H9 (cell line): ENCODE measurements around the gene UBN1. TPM values are rescaled to one million over a fixed set of nuclear protein-coding genes. Genes with fewer than 3 reads are reported as not detected.

Experiments
- DNase-seq: peaks from one replicate; pipeline ENCODE4 v3.0.0-alpha.2; 2017
- H2AFZ ChIP-seq: one replicate; pipeline ENCODE4 v1.6.1; 2013; ENCODE audit warnings: mild to moderate bottlenecking, low read length, control low read depth, moderate library complexity
- H2AK5ac ChIP-seq: 2 replicates; pipeline ENCODE4 v1.6.1; 2013; ENCODE audit warnings: low read length, control low read depth, mixed read lengths; ENCODE audit not compliant: insufficient read length
- H2BK120ac ChIP-seq: one replicate; pipeline ENCODE4 v1.6.1; 2013; ENCODE audit warnings: low read depth, mild to moderate bottlenecking, low read length, control low read depth, inconsistent platforms; ENCODE audit not compliant: poor library complexity, severe bottlenecking
- H2BK12ac ChIP-seq: 2 replicates; pipeline ENCODE4 v1.6.1; 2013; ENCODE audit warnings: low read length, control low read depth, mixed read lengths, low read depth; ENCODE audit not compliant: insufficient read length
- H2BK15ac ChIP-seq: 2 replicates; pipeline ENCODE4 v1.6.1; 2013; ENCODE audit warnings: low read depth, low read length, control low read depth
- H2BK20ac ChIP-seq: one replicate; pipeline ENCODE4 v1.6.1; 2013; ENCODE audit warnings: low read depth, mild to moderate bottlenecking, low read length, control low read depth, inconsistent platforms; ENCODE audit not compliant: poor library complexity, severe bottlenecking
- H2BK5ac ChIP-seq: 2 replicates; pipeline ENCODE4 v1.6.1; 2013; ENCODE audit warnings: low read length, control low read depth, mixed read lengths; ENCODE audit not compliant: insufficient read length
- H3K14ac ChIP-seq: 2 replicates; pipeline ENCODE4 v1.6.1; 2013; ENCODE audit warnings: low read length, control low read depth; ENCODE audit not compliant: insufficient read depth
- H3K18ac ChIP-seq: 2 replicates; pipeline ENCODE4 v1.6.1; 2013; ENCODE audit warnings: low read depth, mild to moderate bottlenecking, mixed read lengths, low read length, control low read depth; ENCODE audit not compliant: insufficient read length
- H3K23ac ChIP-seq: 2 replicates; pipeline ENCODE4 v1.6.1; 2013; ENCODE audit warnings: low read length, control low read depth, mixed read lengths, low read depth; ENCODE audit not compliant: insufficient read length
- H3K23me2 ChIP-seq: 2 replicates; pipeline ENCODE4 v1.6.1; 2013; ENCODE audit warnings: low read depth, mild to moderate bottlenecking, mixed read lengths, low read length, control low read depth; ENCODE audit not compliant: insufficient read length, poor library complexity, severe bottlenecking
- H3K27ac ChIP-seq: 2 replicates; pipeline ENCODE4 v1.5.1; 2013; ENCODE audit warnings: low read length, control low read depth, mixed read lengths, low read depth; ENCODE audit not compliant: insufficient read length
- H3K27me3 ChIP-seq: 2 replicates; pipeline ENCODE4 v1.6.1; 2013; ENCODE audit warnings: low read length, control low read depth, inconsistent platforms; ENCODE audit not compliant: insufficient read depth
- H3K4ac ChIP-seq: 2 replicates; pipeline ENCODE4 v1.6.1; 2013; ENCODE audit warnings: low read depth, mild to moderate bottlenecking, control low read depth, inconsistent platforms, low read length, moderate library complexity
- H3K4me1 ChIP-seq: 2 replicates; pipeline ENCODE4 v1.6.1; 2013; ENCODE audit warnings: low read length, control low read depth, inconsistent platforms; ENCODE audit not compliant: insufficient read depth
- H3K4me2 ChIP-seq: 2 replicates; pipeline ENCODE4 v1.6.1; 2013; ENCODE audit warnings: low read length, control low read depth, mixed read lengths; ENCODE audit not compliant: insufficient read length, insufficient read depth
- H3K56ac ChIP-seq: 2 replicates; pipeline ENCODE4 v1.6.1; 2013; ENCODE audit warnings: low read depth, mild to moderate bottlenecking, mixed read lengths, low read length, control low read depth; ENCODE audit not compliant: insufficient read length
- H3K79me1 ChIP-seq: 2 replicates; pipeline ENCODE4 v1.6.1; 2013; ENCODE audit warnings: low read depth, mild to moderate bottlenecking, moderate library complexity, low read length, control low read depth, inconsistent platforms; ENCODE audit not compliant: insufficient read depth, poor library complexity, severe bottlenecking
- H3K79me2 ChIP-seq: 2 replicates; pipeline ENCODE4 v1.6.1; 2013; ENCODE audit warnings: low read length, control low read depth, inconsistent platforms; ENCODE audit not compliant: insufficient read depth
- H3K9ac ChIP-seq: 2 replicates; pipeline ENCODE4 v1.6.1; 2013; ENCODE audit warnings: low read length, control low read depth, mixed read lengths; ENCODE audit not compliant: insufficient read length; ENCODE audit errors: extremely low read depth
- H3K9me3 ChIP-seq: one replicate; pipeline ENCODE4 v1.6.1; 2013; ENCODE audit warnings: low read depth, low read length, inconsistent platforms; ENCODE audit not compliant: control insufficient read depth
- H3T11ph ChIP-seq: one replicate; pipeline ENCODE4 v1.6.1; 2013; ENCODE audit warnings: mild to moderate bottlenecking, low read length, control low read depth, inconsistent platforms
- H4K20me1 ChIP-seq: one replicate; pipeline ENCODE4 v1.6.1; 2013; ENCODE audit not compliant: control insufficient read depth, insufficient read length, insufficient read depth
- H4K5ac ChIP-seq: 2 replicates; pipeline ENCODE4 v1.6.1; 2013; ENCODE audit warnings: low read depth, mild to moderate bottlenecking, mixed read lengths, low read length, control low read depth; ENCODE audit not compliant: insufficient read length
- H4K8ac ChIP-seq: replicated peaks from 2 replicates; pipeline ENCODE4 v1.6.1; 2013; ENCODE audit warnings: low read length, control low read depth, mixed read lengths, low read depth; ENCODE audit not compliant: insufficient read length
- H4K91ac ChIP-seq: 2 replicates; pipeline ENCODE4 v1.6.1; 2013; ENCODE audit warnings: low read depth, mild to moderate bottlenecking, moderate library complexity, mixed read lengths, low read length, control low read depth; ENCODE audit not compliant: insufficient read length
- H3K27ac Mint-ChIP-seq, 3 experiments: 2 replicates in 2 of 3; 3 replicates in 1 of 3; pipeline ENCODE4 v1.8.0; 2020 to 2021; ENCODE audit warnings: mixed read lengths in 3 of 3, mild to moderate bottlenecking in 1 of 3, moderate library complexity in 1 of 3
- H3K27me3 Mint-ChIP-seq: 2 replicates; pipeline ENCODE4 v1.8.0; 2021; ENCODE audit warnings: low read depth, mild to moderate bottlenecking, moderate library complexity, mixed read lengths
- H3K36me3 Mint-ChIP-seq, 3 experiments: 2 replicates in 2 of 3; 3 replicates in 1 of 3; pipeline ENCODE4 v1.8.0; 2020 to 2021; ENCODE audit warnings: low read depth in 3 of 3, mixed read lengths in 3 of 3; ENCODE audit not compliant: insufficient read depth in 1 of 3
- H3K4me1 Mint-ChIP-seq, 2 experiments: 2 replicates each; pipeline ENCODE4 v1.8.0; 2020; ENCODE audit warnings: mixed read lengths in 2 of 2
- H3K4me3 Mint-ChIP-seq, 2 experiments: 2 replicates in 1 of 2; 3 replicates in 1 of 2; pipeline ENCODE4 v1.8.0; 2020 to 2021; ENCODE audit warnings: mild to moderate bottlenecking in 2 of 2, mixed read lengths in 2 of 2, moderate library complexity in 1 of 2
- H3K9me3 Mint-ChIP-seq, 2 experiments: 2 replicates in 1 of 2; 3 replicates in 1 of 2; pipeline ENCODE4 v1.8.0; 2020; ENCODE audit warnings: mild to moderate bottlenecking in 2 of 2, mixed read lengths in 2 of 2, moderate library complexity in 1 of 2
- WGBS: extraction: QIAGEN DNeasy Blood & Tissue Kit; methylation state at CpG from one replicate; pipeline ENCODE4 v1.1.7; 2013; ENCODE audit warnings: missing lambda C conversion rate, low lambda C conversion rate, mixed read lengths; ENCODE audit not compliant: insufficient read length; ENCODE audit errors: extremely low coverage; 5-methylcytosine and 5-hydroxymethylcytosine counted together
- total RNA-seq: library from RNA; stranded (reverse); gene quantifications from 2 replicates; pipeline ENCODE4 v1.2.1, GENCODE V29; 2021
- TF ChIP-seq, protein P1 (sequence below): fragments of 200-600 bp; sonication (generic); conservative IDR thresholded peaks from 3 replicates; pipeline ENCODE4 v1.8.0; 2021; ENCODE audit warnings: antibody characterized with exemption, mild to moderate bottlenecking

Gene UBN1
- total RNA-seq, 1 experiment from 2014 or later = 55.2 TPM

DNA sequence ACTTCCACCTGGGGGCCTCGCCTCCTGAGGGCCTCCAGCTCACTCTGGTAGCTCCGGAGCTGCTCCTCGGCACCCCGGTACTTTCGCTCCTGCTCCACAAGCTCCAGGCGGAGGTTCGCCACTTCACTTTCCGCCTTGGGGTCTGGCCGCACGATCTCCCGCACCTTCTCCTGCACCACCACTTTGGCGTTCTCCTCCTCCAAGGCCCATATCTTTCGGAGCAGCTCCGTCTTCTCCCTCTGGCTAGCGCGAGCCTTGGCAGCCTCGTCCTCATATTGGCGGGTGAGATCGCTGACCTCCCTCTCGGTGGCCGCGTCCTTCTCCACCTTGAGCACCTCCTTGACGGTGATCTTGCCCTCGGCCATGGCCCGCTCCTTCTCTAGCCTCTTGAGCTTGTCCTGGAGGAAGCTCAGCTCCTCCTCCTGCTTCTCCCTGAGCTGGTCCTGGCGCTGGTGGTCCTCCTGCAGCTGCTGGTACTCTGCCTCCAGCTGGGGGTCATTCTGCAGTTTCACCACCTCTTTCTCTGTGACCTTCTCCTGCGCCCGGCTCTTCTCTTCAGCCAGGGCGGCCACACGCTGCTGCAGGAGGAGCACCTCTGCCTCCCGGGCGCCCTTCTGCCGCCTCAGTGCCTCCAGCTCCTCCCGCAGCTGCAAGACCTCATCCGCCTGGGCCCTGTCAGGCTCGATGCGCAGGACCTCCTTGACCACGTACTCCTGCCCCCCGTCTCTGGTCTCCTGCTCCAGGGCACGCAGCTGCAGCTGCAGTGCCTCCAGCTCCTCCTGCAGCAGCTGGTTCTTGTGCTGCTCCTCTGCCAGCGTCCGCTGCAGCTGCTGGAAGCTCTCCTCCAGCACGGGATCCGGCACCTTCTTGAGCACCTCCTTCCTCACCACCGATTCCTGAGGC is 37.9 kb downstream of the UBN1 start:
- Histone ChIP-seq H2BK20ac (no peak overlapping the region), H3K18ac (no peak overlapping the region), H2BK120ac (no peak overlapping the region), H3K27me3 (no peaks in the 10 kb centered on the region), H2BK5ac (no peak overlapping the region), H3K4ac (no peak overlapping the region), H3K4me2 (no peak overlapping the region), H4K20me1 (no peaks in the 10 kb centered on the region), H4K5ac (no peak overlapping the region), H2AK5ac (no peak overlapping the region), H3K9me3 (no peaks in the 10 kb centered on the region), H4K8ac (no peak overlapping the region), H2BK12ac (no peak overlapping the region), H3K23me2 (no peaks in the 10 kb centered on the region), H3K56ac (no peak overlapping the region), H2AFZ (no peak overlapping the region), H3K27ac (no peak overlapping the region), H2BK15ac (no peak overlapping the region), H3K79me2 (no peaks in the 10 kb centered on the region), H3K23ac (no peak overlapping the region), H3K14ac (no peak overlapping the region), H3T11ph (no peak overlapping the region), H3K9ac (no peak overlapping the region), H3K4me1 (no peaks in the 10 kb centered on the region), H3K79me1 (no peaks in the 10 kb centered on the region), H4K91ac (no peak overlapping the region)
- WGBS = no CpG with 5 or more reads among the region's 45 CpGs
- TF ChIP-seq, protein P1, sequence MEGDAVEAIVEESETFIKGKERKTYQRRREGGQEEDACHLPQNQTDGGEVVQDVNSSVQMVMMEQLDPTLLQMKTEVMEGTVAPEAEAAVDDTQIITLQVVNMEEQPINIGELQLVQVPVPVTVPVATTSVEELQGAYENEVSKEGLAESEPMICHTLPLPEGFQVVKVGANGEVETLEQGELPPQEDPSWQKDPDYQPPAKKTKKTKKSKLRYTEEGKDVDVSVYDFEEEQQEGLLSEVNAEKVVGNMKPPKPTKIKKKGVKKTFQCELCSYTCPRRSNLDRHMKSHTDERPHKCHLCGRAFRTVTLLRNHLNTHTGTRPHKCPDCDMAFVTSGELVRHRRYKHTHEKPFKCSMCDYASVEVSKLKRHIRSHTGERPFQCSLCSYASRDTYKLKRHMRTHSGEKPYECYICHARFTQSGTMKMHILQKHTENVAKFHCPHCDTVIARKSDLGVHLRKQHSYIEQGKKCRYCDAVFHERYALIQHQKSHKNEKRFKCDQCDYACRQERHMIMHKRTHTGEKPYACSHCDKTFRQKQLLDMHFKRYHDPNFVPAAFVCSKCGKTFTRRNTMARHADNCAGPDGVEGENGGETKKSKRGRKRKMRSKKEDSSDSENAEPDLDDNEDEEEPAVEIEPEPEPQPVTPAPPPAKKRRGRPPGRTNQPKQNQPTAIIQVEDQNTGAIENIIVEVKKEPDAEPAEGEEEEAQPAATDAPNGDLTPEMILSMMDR = no peak
- peak overlapping the region; percentile 12 to 73 (median 68); a peak in 4 of 7 replicates for H3K27ac Mint-ChIP-seq
- H3K36me3 Mint-ChIP-seq = peaks cover 45 to 95% (median 83%) of the 10 kb centered on the region in 3 experiments
- no peaks in the 10 kb centered on the region for H3K4me1 Mint-ChIP-seq
- no peak for DNase-seq
- no peaks in the 10 kb centered on the region for H3K9me3 Mint-ChIP-seq
- H3K27me3 Mint-ChIP-seq = no peaks in the 10 kb centered on the region
- no peak overlapping the region for H3K4me3 Mint-ChIP-seq
